Muscle layer of colon (tissue), 2 donors: ENCODE data around the gene BAHCC1.
A peak's percentile ranks its signal among the peaks of the same experiment; 100 is the strongest.

Experiments used
- H3K27ac ChIP-seq: one replicate; pipeline ENCODE4 v1.7.0; 2013; ENCODE audit warnings: low read depth, mild to moderate bottlenecking, low read length, moderate library complexity
- H3K27me3 ChIP-seq, 2 donors: one replicate each; pipeline ENCODE4 v1.7.0; 2013; ENCODE audit warnings: low read length in 2 of 2, mild to moderate bottlenecking in 2 of 2; ENCODE audit not compliant: insufficient read depth in 2 of 2, control insufficient read depth in 1 of 2
- H3K36me3 ChIP-seq: one replicate; pipeline ENCODE4 v1.7.0; 2013; ENCODE audit warnings: mild to moderate bottlenecking, low read length; ENCODE audit not compliant: insufficient read depth
- H3K4me1 ChIP-seq: one replicate; pipeline ENCODE4 v1.7.0; 2013; ENCODE audit warnings: mild to moderate bottlenecking, low read length; ENCODE audit not compliant: insufficient read depth
- H3K4me3 ChIP-seq, 2 donors: one replicate each; pipeline ENCODE4 v1.7.0; 2013; ENCODE audit warnings: low read length in 2 of 2, low read depth in 1 of 2, mild to moderate bottlenecking in 1 of 2, moderate library complexity in 1 of 2
- H3K9ac ChIP-seq: one replicate; pipeline ENCODE4 v1.7.0; 2013; ENCODE audit warnings: low read length
- H3K9me3 ChIP-seq: one replicate; pipeline ENCODE4 v1.7.0; 2013; ENCODE audit warnings: mild to moderate bottlenecking, low read length
- donor health status: abdominal sarcoma.
- donor health status: Adenocarcinoma of cecum.

The BAHCC1 gene

DNA sequence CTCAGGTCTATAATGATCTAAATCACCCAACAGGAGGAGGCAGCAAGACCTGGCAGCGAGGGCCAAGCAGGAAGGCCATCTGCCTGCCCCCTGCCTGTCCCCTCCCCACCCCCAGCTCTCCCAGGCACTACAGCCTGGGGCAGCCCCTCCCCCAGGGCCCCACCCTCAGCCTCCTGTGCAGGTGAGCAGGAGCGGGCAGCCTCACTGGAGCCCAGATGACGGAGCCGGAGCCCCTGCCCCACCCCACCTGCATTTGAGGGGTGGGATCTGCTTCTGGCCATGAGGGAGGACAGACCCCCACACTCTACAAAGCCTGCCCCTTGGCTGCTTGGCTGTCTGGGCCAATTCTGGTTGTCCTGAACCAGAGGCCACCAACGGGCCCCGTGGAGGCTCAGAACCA is 12.4 kb upstream of the BAHCC1 start:
- no peak overlapping the region for H3K27ac ChIP-seq
- no peaks in the 10 kb centered on the region for H3K27me3 ChIP-seq
- H3K36me3 ChIP-seq = no peaks in the 10 kb centered on the region
- peaks cover 19% of the 10 kb centered on the region for H3K4me1 ChIP-seq
- no peak overlapping the region for H3K4me3 ChIP-seq
- no peaks in the 10 kb centered on the region for H3K9me3 ChIP-seq
- no peak overlapping the region for H3K9ac ChIP-seq

DNA sequence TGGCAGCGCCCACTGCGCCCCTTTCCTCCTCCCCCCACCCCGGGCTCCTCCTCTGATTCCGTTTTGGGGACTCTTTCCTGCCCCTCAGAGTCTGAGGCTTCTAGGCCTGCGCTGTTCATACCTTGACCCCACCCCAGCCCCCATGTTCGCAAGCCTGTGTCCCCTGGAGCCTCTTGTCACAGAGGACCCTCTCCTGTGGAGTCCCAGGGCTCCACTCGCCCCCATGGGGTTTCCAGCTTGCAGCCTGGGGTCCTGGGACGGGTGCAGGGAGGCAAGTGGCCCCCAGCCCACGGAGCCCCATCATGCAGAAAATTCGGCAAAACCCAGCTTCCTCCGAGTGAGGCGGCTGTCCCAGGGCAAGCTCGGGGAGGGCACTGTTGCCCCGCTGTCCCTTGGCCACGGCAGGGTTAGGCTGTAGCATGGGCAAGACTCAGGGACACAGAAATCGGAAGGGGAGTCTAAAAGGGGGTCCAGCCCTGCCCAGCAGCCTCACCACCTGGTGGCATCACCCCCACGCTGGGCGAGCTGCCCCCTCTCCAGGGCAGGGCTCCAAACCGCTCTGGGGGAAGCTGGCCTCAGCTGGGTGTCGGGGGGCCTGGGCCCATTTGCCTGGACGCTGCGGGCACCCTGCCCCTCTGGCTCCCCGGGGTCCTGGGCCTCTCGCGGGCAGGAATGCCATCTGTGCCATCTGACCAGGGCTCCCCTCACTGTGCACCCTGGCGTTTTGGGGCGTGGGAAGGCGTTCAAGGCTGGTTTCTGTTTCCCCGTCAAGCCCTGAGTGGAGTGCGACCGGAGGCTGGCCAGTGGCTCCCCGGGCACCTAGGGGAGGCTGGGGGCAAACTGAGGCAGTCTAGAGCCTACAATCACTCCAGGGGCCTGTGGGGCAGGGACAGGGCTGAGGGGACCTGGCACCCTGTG is 11.5 kb upstream of the BAHCC1 start:
- no peaks in the 10 kb centered on the region for H3K36me3 ChIP-seq
- H3K27me3 ChIP-seq = no peaks in the 10 kb centered on the region
- H3K4me3 ChIP-seq = no peak overlapping the region
- no peak overlapping the region for H3K9ac ChIP-seq
- peaks cover 29% of the 10 kb centered on the region for H3K4me1 ChIP-seq
- no peak overlapping the region for H3K27ac ChIP-seq
- H3K9me3 ChIP-seq = no peaks in the 10 kb centered on the region

DNA sequence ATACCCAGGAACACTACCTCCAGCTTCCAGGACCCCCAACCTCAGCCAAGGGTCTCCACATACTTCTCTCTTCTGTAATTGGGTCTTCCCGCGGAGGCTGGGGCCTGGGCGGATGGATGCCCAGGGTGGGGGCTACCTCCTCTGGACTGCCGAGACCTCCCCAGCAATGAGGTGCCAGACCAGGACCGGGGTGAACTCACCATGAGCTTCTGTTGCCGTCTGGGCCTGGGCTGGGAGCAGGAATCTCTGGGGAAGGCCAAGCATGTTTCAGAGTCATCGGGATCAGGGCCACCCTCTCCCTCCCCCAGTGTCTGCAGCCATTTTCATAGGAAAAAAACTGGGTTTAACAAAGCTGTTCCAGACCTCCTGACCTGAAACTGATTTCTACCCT is 10.3 kb upstream of the BAHCC1 start:
- peaks cover 40% of the 10 kb centered on the region for H3K4me1 ChIP-seq
- H3K27me3 ChIP-seq = no peaks in the 10 kb centered on the region
- no peaks in the 10 kb centered on the region for H3K36me3 ChIP-seq
- H3K9ac ChIP-seq = no peak overlapping the region
- H3K27ac ChIP-seq = peak overlapping the region; percentile 1
- H3K9me3 ChIP-seq = no peaks in the 10 kb centered on the region
- no peak overlapping the region for H3K4me3 ChIP-seq

DNA sequence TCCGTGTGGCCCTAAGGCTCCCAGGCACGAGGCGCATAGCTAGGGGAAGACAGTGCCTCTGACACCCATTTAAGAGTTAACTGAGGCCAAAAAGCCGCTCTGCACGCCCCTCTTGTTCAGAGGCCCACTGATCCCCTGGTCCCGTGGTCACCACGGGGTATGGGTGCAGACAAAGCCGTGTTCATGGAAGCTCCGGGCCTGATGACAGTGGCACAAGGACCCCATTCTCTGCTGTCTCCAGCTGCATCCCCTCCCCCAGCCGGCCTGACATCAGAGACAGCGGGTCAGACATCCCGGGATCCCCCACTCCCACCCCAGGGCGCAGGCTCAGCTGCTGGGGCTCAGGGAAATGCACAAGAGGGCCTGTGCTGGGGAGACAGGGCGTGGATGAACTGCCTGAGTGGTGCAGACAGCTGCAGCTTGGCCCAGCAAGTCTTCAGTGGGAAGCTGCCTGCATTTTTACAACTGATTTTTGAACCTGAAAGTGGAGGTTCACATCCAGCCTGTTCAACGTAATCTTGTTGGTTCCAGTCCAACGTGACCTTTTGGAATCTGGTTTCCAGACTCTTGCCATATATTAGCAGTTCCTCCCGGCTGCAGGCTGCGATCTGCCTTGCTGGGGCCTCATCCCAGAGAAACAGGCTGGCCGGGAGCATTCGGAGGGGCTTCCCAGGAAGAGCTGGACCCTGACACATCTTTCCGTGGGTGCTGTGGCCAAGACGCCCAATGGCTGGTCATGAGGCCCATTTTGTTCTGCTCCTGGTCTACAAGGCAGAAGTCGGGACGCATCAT is 9.7 kb upstream of the BAHCC1 start:
- Histone ChIP-seq H3K27ac (peak overlapping the region; percentile 97), H3K36me3 (no peaks in the 10 kb centered on the region), H3K27me3 (no peaks in the 10 kb centered on the region), H3K4me3 (peak overlapping the region in 1 of 2 donors; percentile 68), H3K9me3 (no peaks in the 10 kb centered on the region), H3K4me1 (peaks cover 42% of the 10 kb centered on the region), H3K9ac (no peak overlapping the region)

DNA sequence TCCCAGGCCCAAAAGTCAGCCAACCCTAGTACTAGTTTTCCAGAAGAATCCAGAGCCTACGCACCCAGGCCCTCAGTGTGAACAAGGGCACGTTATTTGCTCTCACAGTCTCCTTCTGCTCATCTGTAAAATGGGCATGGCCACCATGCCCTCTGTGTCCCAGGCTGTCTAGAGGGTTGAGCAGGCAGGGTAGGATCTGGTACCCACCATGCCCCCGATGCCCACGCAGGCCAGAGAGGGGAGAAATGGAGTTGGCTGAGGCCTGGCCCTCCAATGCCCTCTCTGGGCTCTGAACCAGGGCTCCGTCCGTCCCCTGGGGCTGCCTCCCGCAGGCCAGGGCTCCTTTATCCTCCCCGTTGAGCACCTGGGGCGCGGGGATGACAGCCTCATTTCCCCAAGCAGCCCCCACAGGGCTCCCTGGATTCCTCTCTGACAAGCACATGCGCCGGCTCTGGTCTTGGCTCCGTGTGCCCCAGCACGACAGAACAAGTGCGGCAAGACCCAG is 9.1 kb upstream of the BAHCC1 start:
- Histone ChIP-seq H3K36me3 (no peaks in the 10 kb centered on the region), H3K4me1 (peaks cover 46% of the 10 kb centered on the region), H3K9ac (no peak overlapping the region), H3K27ac (peak overlapping the region; percentile 97), H3K4me3 (peak overlapping the region; percentile 68 to 80), H3K9me3 (no peaks in the 10 kb centered on the region), H3K27me3 (no peaks in the 10 kb centered on the region)

DNA sequence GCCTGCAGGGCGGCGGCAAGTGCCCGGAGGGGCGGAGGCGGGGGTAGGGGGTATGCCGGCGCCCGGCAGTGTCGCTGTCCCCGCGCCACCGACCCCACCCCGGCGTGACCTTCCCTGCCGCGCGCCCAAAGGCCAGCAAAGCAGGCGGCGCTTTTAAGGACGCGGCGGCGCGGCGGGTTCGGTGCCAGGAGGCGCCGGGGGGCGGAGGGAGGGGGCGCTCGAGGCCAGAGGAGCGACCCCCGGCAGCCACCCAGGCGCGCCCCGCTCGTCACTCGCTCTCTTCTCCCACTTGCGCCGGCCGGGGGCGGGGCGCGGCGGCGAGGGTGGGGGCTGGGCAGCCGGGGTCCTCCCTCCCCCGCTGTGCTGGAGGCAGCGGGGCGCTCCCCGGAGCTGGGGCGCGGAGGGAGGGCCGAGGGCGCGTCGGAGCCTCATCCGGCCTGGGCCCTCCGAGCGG is 8.6 kb upstream of the BAHCC1 start:
- Histone ChIP-seq H3K27me3 (no peaks in the 10 kb centered on the region), H3K4me1 (peaks cover 51% of the 10 kb centered on the region), H3K9me3 (no peaks in the 10 kb centered on the region), H3K36me3 (no peaks in the 10 kb centered on the region), H3K4me3 (peak overlapping the region; percentile 68 to 80), H3K27ac (peak overlapping the region; percentile 97), H3K9ac (peak overlapping the region; percentile 78)

DNA sequence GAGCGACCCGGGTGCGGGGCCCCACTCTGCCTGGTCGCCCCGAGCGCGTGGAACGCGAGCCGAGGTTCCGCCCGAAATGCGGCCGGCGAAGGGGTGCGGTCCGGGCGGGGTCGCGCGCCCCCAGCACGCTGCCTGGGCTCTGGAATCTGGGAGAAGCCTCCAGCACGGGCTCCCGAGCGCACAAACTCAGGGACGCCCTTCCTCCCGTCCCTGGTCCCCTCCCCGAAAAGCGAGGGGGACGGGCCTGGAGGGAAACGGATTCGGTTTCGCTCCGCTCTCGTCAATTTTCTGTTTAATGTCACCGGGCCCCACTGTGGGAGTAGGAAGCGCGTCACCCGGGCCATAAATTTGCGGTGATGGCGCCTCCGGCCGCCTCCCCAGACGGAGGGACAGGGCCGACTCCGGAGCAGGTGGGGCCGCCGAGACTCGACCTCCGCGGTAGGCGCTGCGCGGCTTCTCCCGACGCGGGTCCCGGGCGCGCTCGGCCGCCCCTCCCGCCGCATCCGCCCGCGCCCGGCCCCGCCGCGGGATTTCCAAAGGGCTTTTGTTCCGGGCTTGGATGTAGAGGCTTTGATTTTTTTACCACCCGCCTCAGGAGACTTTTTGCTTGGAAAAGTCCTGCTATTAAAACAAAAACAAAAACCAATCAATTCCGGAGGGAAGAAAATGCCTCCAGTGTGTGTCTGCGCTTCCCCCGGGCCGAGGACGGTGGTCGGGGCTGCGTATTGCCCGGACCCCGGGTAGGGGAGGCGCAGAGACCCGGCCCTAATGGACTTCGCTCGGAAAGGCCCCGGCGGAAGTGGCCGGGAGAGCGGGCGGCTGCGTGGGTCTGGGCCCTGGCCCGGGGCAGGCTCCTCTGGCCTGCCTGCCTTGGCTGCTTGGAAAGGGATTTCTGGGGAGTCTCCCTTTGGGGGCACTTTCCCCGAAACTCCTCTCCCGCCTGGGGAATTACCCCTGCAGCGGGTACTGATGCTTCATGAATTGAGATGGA is 7.9 kb upstream of the BAHCC1 start:
- Histone ChIP-seq H3K27me3 (no peaks in the 10 kb centered on the region), H3K4me3 (peak overlapping the region; percentile 68 to 80), H3K9ac (peak overlapping the region; percentile 78), H3K9me3 (no peaks in the 10 kb centered on the region), H3K4me1 (peaks cover 58% of the 10 kb centered on the region), H3K36me3 (no peaks in the 10 kb centered on the region), H3K27ac (peak overlapping the region; percentile 97)

DNA sequence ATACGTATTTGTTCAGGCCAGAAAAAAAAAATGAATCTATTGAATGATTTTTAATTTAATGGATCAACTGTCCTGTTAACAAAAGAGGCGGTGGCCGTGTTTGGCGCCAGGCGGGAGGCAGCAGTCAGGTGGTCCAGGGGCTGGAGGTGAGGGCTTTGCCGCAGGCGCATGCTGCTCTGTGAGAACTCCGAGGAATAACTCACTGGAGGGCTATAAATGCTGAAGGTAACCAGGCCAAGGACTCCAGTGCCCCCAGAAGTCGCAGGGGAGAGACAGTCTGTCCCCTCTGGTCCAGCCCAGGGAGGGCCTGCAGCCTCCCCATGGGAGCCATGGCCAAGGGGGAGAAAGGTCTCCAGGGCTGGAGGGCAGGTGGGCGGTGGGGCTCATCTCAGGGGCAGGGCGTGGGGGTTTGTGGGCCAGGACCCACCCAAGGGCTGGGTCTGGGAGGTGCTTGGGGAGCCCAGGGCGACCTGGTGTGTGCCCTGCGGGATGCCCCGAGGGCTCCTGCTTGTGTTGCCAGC is 7.1 kb upstream of the BAHCC1 start:
- Histone ChIP-seq H3K36me3 (no peaks in the 10 kb centered on the region), H3K27me3 (no peaks in the 10 kb centered on the region), H3K9ac (peak overlapping the region; percentile 78), H3K4me3 (peak overlapping the region in 1 of 2 donors; percentile 68), H3K9me3 (no peaks in the 10 kb centered on the region), H3K4me1 (peaks cover 61% of the 10 kb centered on the region), H3K27ac (peak overlapping the region; percentile 97)

DNA sequence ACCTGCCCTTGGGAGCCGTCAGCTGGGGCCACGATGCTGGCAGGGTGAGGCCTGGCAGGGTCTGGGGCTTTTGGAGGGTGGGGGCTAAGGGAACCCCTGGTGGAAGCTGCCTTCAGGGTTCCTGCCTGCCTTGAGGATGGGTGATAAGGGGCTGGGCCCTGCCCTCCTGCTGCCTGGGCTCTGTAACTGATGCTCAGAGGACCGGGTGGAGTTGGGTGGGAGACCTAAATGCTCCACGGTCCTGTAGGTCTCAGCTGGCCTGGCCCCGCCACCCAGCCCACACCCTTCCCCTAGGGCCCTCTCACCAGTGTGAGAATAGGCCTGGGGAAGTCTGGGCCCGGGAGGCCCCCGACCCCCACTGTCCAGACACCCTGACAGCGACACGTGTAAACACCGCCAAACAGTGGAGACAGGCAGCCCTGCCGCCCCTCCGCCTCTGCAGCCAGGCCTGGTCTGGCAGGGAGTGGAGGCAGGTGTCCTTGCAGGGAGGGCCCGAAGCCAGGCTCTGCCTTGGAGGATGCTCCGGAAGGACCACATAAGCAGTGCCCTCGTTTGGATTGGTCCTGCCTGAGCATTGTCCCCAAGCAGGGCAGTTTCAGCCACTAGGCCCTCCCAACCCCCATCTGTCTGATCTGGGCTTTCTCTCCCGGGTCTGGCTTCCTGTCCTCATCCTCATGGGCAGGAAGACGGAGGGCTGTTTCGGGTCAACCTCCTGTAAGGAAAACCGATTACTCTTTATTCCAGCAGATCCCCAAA is 6.5 kb upstream of the BAHCC1 start:
- Histone ChIP-seq H3K9me3 (no peaks in the 10 kb centered on the region), H3K27me3 (no peaks in the 10 kb centered on the region), H3K9ac (no peak overlapping the region), H3K27ac (peak overlapping the region; percentile 97), H3K4me1 (peaks cover 61% of the 10 kb centered on the region), H3K4me3 (peak overlapping the region in 1 of 2 donors; percentile 68), H3K36me3 (no peaks in the 10 kb centered on the region)

DNA sequence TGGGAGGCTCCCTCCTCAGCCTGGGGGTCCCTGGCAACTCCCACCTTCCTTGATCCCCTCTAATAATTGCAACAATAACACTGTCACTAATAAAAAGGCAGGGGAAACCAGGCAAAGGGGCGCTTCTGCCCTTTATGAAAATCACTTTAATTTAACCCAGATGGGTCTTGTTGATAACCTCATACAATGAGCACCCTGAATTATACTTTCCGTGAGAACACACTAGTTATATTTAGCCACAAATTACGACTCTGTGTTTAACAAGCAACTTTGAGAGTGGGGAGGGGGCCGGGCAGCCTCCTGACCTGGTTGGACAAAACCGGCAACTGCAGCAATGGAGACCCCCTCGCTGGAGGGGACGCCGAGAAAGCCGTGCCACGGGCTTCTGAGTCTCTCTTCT is 5.7 kb upstream of the BAHCC1 start:
- no peak overlapping the region for H3K4me3 ChIP-seq
- no peak overlapping the region for H3K9ac ChIP-seq
- H3K36me3 ChIP-seq = no peaks in the 10 kb centered on the region
- H3K9me3 ChIP-seq = no peaks in the 10 kb centered on the region
- peaks cover 67% of the 10 kb centered on the region for H3K4me1 ChIP-seq
- H3K27me3 ChIP-seq = no peaks in the 10 kb centered on the region
- peak overlapping the region; percentile 97 for H3K27ac ChIP-seq
